NT2/D1 (cell line): ENCODE measurements around the gene CFAP300.

Experiments
- SUZ12 ChIP-seq: IDR thresholded peaks from 2 replicates; pipeline ENCODE4 v1.6.1; 2011; ENCODE audit not compliant: insufficient read length, insufficient read depth; ENCODE audit errors: extremely low read depth
- YY1 ChIP-seq: IDR thresholded peaks from 2 replicates; pipeline ENCODE4 v1.6.1; 2011; ENCODE audit not compliant: insufficient read length, insufficient read depth
- ZNF274 ChIP-seq: IDR thresholded peaks from 2 replicates; pipeline ENCODE4 v1.6.1; 2011; ENCODE audit warnings: mild to moderate bottlenecking, low read depth, low read length

GRCh38 chr11:102118937-102119336 is 71.7 kb downstream of the CFAP300 start:
- TF ChIP-seq ZNF274 (no peak), SUZ12 (no peak), YY1 (no peak)
